Amniotic stem cell (primary cell): ENCODE data around the gene SCAF8.

Experiments
- DNase-seq: peaks from one replicate; lab custom pipeline; 2025; lab: John Stamatoyannopoulos, UW

SCAF8 gene

DNA sequence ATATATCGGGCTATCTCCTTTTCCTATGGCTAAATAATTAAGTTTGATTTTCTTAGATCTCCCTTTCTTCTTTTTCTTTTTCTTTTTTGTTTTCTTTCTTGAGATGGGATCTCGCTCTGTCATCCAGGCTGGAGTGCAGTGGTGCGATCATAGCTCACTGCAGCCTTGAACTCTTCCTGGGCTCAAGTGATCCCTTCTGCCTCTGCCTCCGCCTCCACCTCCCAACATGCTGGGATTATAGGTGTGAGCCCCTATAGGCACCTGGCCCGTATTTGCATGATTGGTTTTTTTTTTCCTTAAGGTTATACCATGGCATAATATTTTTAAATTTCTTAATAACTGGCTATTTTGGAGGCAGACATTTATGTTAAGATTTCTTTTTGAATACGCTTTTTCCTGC, 106.3 kb downstream of the SCAF8 start:
- DNase-seq: no peak

DNA sequence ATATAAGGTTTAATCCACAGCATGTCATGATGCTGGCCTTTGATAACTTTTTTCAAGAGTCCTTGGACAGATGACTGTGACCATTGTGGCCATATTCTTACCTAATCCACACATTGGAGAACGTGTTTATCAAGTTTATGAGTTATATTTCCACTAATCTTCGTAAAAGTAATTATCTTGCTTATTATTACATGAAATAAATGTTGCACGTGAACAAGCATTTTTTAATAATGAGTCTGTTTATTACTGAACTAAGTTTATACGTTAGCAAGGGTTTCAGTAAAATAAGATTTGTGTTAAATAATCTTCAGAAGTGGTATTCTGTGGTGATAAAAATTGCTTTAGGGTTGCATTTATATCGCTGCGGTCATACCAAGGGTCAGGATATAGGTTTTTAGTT, 107.1 kb downstream of the SCAF8 start:
- DNase-seq: no peak

DNA sequence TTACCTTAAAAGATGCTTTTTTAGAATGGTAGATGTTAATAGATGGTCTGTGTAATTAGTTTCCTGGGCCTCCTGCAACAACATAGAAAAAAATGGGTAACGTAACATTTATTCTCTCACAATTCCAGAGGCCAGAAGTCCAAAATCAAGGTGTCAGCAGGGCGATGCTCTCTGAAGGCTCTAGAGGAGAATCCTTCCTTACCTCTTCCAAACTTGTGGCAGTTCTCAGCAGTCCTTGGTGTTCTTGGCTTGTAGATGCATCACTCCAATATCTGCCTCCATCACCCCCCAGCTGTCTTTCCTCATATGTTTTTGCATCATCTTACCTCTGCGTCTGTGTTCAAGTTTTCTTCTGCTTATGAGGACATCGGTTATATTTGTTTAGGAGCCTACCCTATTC, 107.9 kb downstream of the SCAF8 start:
- DNase-seq: no peak

DNA sequence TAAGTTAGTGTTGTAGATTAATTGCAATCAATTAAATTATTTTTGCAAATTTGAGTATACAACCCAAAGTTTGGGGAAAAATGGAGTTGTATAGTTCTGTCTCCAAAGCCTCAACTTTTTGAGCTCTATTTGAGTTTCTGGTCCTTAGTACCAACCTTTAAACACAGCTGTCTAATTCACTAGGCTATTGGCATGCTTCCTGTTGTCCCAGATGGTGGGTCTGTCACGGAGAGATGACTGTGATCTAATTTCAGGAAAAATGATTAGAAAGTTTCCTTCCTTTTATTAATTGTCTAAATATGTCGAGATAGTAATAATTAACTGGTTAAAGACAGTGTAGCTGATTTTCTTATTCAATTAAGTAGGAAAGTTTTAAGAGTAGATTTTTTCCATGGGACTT, 109.6 kb downstream of the SCAF8 start:
- no peak for DNase-seq

DNA sequence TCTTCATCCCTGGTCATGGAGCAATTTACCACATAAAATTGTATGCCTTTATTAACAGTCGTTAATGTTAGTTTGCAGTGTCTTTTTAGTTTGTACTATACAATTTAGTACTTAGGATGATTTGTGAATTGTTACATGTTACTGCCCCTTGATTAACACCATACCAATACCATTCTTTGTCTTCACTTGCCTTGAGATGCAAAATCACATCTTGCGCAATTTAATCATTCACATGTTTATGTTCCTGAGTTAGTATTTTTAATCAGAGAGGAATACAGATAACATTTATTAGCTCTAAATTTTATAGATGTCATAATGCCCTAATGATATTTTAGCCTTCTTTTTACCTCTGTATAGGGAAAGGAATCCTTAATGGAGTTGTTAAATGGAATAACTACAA, 114.1 kb downstream of the SCAF8 start:
- no peak for DNase-seq

DNA sequence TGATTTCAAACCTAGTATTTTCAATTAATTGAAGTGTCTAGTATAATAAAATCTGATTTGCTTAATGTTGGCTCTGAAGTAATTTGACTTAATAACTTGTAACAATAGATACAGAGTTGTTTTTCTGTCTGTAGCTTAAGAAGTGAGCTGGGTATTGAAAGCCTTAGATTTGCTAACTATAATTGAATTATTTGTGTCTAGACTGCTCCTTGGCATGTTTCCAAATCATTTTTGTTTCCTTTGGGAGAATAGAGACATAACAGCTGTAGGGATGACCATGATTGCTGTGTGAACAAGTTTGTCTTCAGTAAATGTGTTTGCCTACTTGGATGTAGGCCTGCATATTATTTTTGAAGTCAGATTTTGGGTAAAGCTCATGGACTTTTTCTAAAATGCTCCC, 115.4 kb downstream of the SCAF8 start:
- no peak for DNase-seq

DNA sequence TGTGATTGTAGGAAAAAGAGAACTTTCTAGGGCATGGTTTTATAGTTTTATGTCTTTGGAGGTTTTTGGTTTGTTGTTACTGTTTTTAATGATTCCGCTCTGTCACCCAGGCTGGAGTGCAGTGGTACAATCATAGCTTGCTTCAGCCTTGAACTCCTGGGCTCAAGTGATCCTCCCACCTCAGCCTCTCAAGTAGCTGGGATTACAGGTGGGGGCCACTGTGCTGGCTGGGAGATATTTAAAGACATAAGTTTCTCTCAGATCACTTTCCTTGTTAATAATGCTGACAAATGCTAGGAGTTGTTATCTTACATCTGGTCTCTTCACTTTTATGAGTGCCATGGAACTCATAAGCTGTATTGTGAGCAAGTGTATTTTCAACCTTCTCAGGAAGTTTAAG, 116.3 kb downstream of the SCAF8 start:
- DNase-seq: no peak

DNA sequence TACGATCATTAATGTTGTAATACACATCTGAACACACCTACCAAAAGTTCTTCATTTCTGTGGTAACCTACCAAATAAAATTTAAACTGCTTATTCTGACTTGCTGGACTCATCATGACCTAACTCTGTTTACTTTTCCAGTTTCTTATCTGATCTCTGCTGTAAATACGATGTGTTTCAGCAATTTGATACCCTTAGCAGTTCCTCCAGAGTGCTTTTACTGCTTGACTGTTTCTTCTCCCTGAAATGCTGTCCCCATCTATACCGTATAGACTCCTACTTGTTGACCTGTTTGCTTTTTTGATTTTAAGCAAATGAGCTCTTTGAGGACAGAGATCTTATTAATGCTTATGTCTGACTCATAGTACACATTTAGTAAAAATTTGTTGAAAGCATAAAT, 119.5 kb downstream of the SCAF8 start:
- no peak for DNase-seq

DNA sequence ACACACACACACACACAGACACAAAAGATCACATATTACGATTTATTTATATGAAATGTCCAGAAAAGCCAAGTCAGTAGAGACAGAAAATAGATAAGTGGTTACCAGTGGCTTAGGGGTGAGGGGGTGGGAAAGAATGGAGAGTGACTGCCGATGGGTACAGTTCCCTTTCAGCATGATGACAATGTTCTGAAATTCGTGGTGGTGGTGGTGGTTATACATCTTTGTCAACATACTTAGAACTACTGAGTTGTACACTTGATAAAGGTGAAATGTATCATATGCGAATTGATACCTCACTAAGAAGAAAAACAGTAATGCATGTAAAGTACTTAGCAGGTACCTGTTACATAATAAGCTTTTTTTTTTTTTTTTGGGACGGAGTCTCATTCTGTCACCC, 124.3 kb downstream of the SCAF8 start:
- DNase-seq: no peak

DNA sequence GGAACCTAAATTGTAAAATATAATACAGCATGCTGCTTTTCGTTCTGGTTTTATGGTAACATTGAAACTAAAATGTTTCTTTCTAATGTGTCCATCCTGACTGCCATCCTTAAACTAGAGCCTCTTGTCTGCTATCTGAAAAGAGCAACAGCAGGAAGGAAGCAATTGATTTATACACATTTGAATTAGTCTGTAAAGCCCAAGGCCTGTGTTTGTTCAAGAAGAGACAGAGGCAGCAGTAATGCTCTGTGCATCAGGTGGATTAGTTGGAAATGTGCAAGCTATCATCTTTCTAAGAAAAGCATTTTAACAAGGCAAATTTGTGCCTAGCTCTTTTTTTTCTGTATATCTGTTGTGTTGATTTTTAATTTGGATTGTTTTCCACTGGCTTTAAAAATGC, 128.6 kb downstream of the SCAF8 start:
- no peak for DNase-seq

DNA sequence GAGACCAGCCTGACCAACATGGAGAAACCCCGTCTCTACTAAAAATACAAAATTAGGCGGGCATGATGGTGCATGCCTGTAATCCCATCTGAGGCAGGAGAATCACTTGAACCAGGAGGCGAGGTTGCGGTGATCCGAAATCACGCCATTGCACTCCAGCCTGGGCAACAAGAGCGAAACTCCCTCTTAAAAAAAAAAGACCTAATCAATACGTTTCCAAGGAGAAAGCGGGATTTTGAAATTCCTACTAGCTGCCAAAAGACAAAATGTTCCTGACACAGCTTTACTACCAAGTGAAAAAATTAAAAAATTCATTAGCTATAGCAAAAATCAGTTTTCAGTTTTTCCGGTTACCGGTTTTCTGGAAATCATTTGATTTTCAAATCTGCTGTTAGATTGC, 129.3 kb downstream of the SCAF8 start:
- no peak for DNase-seq

DNA sequence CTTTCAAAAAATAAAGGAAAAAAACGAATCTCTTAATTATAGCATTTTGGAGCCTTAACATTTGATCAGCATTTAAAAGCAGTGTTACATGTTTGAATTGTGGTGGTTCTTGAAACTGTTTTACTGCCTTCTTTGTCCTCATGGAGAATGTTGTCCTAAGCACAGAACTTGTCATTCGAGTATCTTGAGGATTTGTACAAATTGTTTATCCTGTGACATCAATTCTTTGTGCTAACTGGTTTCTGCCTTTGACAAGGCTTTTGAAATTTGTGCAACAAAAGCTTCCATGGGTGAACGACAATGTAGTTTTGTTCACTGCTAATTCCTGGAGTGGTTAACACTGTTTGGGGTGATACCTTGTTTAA, 130.8 kb downstream of the SCAF8 start:
- DNase-seq: no peak

DNA sequence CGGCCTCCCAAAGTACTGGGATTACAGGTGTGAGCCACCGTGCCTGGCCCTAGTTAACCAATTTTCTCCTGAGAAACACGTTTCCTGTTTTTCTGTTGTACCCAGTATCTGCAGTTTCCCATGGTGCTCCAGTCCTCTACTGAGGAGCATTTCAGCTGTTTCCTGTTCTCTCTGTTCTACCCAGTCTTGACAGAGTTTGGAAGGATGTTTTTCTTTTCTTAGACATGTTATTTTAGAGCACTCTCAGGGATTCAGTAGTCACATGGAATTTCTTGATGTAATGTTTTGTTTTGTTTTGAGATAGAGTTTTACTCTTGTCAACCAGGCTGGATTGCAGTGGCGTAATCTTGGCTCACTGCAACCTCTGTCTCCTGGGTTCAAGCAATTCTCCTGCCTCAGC, 132.1 kb downstream of the SCAF8 start:
- DNase-seq: no peak

DNA sequence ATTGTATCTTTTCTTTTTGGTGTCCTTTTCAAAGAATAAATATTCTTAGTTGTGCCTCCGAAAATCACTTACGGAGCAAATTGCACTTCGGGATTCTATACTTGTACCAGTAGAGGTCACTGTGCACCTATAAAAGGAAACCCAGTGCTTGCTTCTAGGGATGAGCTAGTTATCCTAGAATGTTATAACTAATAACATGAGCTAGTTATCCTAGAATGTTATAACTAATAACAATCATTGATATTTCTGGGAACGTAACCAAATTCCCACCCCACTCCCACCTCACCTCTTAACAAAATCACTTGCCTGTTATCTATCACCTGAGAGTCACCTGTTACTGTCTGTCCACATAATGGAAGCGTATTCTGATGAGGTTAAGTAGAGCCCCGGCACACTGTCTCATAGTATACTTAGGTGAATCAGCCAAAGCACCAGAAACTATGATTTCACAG, 135.0 kb downstream of the SCAF8 start:
- peak; percentile 40 for DNase-seq

DNA sequence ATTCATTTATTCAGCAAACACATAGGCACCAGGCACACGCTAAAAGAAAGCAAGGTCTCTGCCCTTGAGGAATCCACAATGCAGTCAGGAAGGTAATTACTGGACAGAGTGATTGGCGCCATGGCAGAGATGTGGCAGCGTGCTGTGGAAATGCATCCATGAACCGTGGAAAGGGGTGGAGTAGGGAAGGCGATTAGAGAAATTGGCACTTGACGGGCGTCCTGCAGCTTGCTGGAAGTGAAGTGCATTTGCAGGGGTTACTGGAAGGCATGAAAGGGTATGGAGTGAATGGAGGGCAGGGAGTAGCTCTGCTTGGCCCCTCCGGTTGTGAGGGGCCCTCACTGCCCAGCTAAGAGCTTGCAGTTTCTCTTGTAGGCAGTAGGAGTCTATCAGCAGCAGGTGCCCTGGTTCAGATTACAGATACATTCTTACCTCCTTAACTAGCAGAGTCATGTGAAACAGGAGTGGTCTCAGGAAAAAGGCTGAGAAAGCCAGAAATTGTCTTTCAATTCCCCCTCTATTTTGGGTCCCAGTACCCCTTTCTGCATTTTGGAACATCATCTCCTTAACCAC, 139.4 kb downstream of the SCAF8 start:
- no peak for DNase-seq

DNA sequence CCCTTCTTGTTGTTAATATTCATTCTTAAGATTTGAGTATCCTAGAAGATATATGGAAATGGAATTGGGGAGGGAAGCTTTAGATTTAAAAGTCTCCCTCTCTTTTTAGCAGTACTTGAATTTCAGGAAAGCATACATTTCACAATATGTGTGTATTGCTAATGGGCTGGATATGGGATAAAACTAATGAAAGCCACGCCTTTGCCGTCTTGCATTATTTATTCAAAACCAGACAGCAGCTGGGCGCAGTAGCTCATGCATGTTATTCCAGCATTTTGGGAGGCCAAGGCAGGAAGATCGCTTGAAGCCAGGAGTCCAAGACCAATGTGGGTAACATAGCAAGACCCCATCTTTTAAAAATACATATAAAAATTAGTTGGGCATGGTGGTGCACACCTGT, 140.3 kb downstream of the SCAF8 start:
- no peak for DNase-seq

DNA sequence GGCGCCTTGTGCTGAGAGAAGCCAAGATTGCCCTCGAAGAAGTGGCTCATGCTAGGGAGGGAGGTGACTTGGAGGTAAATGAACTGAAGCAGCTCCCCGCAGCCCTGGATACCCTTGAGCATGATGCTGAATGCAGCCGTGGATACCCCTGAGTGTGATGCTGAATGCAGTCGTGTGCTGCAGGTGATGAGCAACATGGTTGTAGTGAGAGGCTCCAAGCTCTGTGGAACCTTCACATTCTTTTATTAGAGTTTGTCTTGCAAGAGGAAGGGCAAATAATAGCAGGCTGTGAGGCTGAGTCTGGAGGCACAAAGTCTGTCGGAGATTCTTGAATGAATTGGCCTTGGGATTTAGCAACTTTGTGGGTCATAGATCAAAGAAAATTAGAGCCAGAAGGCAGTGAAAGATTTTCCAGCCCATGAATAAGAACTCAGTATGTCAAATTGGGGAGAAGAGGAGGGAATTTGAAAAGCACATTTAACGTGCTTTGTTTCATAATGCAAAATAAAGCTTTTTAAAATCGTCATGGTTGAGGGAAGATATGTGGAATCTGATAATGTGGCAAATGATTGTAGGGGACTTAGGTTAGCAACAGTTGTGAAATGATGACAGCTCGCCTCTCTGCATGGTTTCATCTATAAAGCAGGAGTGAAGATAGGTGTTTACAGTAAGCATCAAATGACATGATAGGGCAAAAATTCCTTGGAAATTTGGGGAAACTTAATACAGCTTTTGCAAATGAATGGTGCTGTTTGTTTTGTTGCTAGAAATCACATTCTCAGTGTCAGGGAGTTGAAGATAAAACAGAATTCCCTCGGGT, 141.8 kb downstream of the SCAF8 start:
- no peak for DNase-seq

DNA sequence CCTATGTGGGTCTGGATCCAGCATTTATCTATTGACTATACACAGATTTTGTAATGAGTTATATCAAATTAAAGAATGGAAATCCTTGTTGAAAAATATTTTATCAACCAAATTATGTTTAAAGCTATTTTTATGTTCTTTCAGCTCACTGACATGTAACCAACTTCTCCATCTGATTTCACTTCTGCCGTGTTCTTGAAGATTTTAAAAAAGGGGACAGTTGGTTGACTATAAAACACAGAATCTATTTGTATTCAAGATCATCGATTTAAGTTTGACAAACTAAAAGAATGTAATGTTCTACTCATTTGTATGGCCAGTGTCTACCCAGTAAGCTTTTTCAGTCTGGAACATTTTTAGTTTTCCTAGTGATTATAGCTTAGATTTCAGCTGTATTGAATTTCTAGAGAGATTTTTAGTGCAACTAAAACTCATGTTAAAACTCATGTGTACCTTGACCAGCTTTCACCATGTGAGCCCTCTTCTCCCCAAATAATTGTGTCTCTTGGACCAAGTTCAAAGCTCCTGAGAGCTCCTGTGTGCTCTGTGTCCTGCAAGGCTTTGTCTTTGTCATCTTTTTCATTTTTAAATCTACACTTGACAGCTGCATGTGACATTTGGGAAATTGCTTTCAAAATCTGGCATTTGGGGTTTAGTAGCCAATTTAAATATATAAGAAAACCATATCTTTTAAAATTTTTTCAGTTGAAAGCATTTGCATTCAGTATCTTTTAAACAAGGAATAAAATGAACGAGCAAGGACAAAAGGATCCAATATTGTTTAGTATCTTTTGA, 143.5 kb downstream of the SCAF8 start:
- no peak for DNase-seq

DNA sequence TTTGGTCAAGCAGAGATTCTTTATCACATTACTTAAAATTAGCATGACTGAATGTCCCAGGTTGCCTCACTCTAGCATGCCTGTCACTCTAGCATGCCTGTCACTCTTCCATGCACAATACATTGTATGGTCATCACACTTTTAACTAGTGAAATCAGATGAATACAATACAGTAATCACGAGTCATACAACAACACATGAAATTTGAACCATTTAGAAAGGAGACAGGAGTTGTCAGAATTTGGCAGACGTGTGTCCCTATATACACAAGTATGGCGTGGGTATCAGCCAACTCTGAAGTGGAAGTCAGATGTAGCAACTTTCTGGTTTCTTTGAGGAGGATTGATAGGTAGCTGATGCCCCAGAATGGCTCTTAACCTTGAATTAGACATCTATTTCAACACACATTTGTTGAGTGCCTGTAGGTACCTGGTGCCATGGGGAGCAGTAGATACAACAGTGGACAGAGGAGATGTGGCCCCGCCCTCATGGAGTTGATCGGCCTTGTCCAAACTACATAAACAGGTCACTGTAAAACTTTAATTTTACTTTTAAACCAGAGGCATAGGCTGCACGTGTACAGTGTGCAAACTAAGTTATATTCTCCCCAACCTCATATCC, 145.8 kb downstream of the SCAF8 start:
- DNase-seq: no peak

DNA sequence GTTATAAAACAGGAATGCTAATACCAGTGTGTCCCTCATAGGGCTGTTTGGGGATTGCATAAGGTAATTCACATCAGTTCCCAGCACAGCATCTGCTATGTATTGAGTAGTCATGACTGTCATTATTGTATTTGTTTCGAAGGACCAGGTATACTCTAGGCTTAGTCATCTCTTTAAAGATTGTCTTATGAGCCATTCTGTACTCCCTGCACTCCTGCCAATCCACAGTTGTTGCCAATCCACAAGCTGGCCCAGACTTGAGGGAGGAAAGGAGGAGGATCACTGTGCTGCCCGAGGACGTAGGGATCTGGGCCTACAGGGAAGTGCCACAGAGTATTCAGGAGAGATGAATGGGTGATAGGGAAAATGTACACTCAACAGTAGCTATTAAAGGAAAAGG, 148.9 kb downstream of the SCAF8 start:
- DNase-seq: no peak
